ENCODE measurements around the gene KIRREL1.

KIRREL1 gene

GRCh38 chr1:157993147-157993917 lies at the start of gene KIRREL1:
Gene KIRREL1, plus strand, starts transcription at chr1:157993645. Its CDS starts 32 bp downstream, at chr1:157993677.
- peak; percentile 1 for DNase-seq (ENCODE audit: low read depth)

- no peak for DNase-seq (ENCODE audit: low read depth)
Measured at GRCh38 chr1:157944663-157945280, 48.7 kb upstream of the KIRREL1 start.

- DNase-seq (ENCODE audit: low read depth), result no peak
Measured at GRCh38 chr1:157948312-157949073, 45.0 kb upstream of the KIRREL1 start.

- no peak for DNase-seq (ENCODE audit: low read depth)
Measured at GRCh38 chr1:157949074-157949354, 44.4 kb upstream of the KIRREL1 start.

GRCh38 chr1:157951230-157951629 lies 42.2 kb upstream of the KIRREL1 start:
- no peak for DNase-seq (ENCODE audit: low read depth)

GRCh38 chr1:157952601-157953000 lies 40.8 kb upstream of the KIRREL1 start:
- DNase-seq (ENCODE audit: low read depth), result no peak

- DNase-seq (ENCODE audit: low read depth), result no peak
Measured at GRCh38 chr1:157955221-157955620, 38.2 kb upstream of the KIRREL1 start.

GRCh38 chr1:157955857-157956256 lies 37.6 kb upstream of the KIRREL1 start:
- DNase-seq (ENCODE audit: low read depth), result no peak

GRCh38 chr1:157956732-157957131 lies 36.7 kb upstream of the KIRREL1 start:
- DNase-seq (ENCODE audit: low read depth), result no peak

- DNase-seq (ENCODE audit: low read depth), result no peak
Measured at GRCh38 chr1:157958263-157958662, 35.2 kb upstream of the KIRREL1 start.

GRCh38 chr1:157959750-157960149 lies 33.7 kb upstream of the KIRREL1 start:
- no peak for DNase-seq (ENCODE audit: low read depth)

GRCh38 chr1:157960773-157961172 lies 32.7 kb upstream of the KIRREL1 start:
- no peak for DNase-seq (ENCODE audit: low read depth)

GRCh38 chr1:157961805-157962762 lies 31.4 kb upstream of the KIRREL1 start:
- DNase-seq (ENCODE audit: low read depth), result no peak

- DNase-seq (ENCODE audit: low read depth), result peak; percentile 13
Measured at GRCh38 chr1:157963713-157964112, 29.7 kb upstream of the KIRREL1 start.

GRCh38 chr1:157965584-157965983 lies 27.9 kb upstream of the KIRREL1 start:
- DNase-seq (ENCODE audit: low read depth), result no peak

- no peak for DNase-seq (ENCODE audit: low read depth)
Measured at GRCh38 chr1:157966031-157966537, 27.4 kb upstream of the KIRREL1 start.

GRCh38 chr1:157967205-157967604 lies 26.2 kb upstream of the KIRREL1 start:
- no peak for DNase-seq (ENCODE audit: low read depth)

- DNase-seq (ENCODE audit: low read depth), result no peak
Measured at GRCh38 chr1:157968508-157968907, 24.9 kb upstream of the KIRREL1 start.

- no peak for DNase-seq (ENCODE audit: low read depth)
Measured at GRCh38 chr1:157968946-157969345, 24.5 kb upstream of the KIRREL1 start.

GRCh38 chr1:157969697-157970485 lies 23.6 kb upstream of the KIRREL1 start:
- DNase-seq (ENCODE audit: low read depth), result no peak

- no peak for DNase-seq (ENCODE audit: low read depth)
Measured at GRCh38 chr1:157971769-157972168, 21.7 kb upstream of the KIRREL1 start.
